ENCODE data around the gene RPS24. TPM values are rescaled to one million over a fixed set of nuclear protein-coding genes. Genes with fewer than 3 reads are reported as not detected.
"Not testable (repeated sequence)": the region's sequence is repeated elsewhere in the genome, so short reads cannot be mapped to it uniquely, and the experiment has no call there.

The RPS24 gene
- total RNA-seq, 4 donors from 2014 or later: 2,147 to 2,545 (median 2,404) TPM

DNA sequence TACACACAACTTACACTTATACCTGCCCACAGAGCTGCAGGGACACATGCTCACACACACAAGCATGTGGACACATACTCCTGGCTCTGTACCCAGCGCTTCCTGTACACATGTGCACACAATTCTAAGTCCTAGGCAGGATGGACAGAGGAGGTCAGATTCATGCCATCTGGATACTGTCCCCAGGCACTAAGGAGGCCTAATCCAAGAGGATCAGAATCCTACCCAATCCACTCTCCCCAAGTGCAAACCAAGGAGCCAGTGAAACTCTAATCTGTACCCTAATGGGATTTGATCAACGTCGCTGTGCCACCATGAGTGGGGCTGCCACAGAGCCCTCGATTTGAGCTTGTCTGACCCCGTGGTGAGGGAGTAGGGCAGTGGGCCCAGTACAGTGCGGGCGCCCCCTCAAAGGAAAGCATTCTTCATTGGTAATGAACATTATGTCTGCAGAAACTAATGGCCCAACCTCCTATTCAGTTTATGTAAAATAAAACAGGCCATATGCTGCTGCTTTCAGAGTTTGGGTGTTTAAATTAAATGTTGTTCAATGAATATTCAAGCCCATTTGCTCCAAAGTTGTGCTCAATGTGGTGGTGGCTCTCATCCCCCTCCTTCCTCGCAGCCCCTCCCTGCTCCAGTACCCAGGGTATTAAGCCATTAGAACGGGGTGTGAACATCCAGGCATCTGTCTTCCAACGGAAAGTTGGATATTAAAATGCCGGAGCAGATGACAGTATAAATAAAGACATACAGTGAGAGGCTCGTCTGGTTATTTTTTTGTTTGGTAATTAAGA is 26.4 kb downstream of the RPS24 start:
- H3K36me3 ChIP-seq: no peaks in the 10 kb centered on the region
- ATAC-seq (no peak), DNase-seq (no peak)
- H3K9me3 ChIP-seq: no peaks in the 10 kb centered on the region
- H3K27me3 ChIP-seq: no peaks in the 10 kb centered on the region
- no peaks in the 10 kb centered on the region for H3K4me1 ChIP-seq
- intact Hi-C loops (cut with DNase I; ENCODE audit: low total_unique reads) (no loop called here), in situ Hi-C loops (cut with MboI; ENCODE audit: low sequenced_read_pairs in 4 of 4) (loop anchor here (10.0 to 25.0 kb wide), 5 partner anchors 252 to 1135 kb away; no protein-coding TSS in a partner anchor)
- no peak overlapping the region for H3K4me3 ChIP-seq
- no peak for TF ChIP-seq POLR2A (IDR thresholded peaks at IDR 0.05)
- TF ChIP-seq, protein P1, sequence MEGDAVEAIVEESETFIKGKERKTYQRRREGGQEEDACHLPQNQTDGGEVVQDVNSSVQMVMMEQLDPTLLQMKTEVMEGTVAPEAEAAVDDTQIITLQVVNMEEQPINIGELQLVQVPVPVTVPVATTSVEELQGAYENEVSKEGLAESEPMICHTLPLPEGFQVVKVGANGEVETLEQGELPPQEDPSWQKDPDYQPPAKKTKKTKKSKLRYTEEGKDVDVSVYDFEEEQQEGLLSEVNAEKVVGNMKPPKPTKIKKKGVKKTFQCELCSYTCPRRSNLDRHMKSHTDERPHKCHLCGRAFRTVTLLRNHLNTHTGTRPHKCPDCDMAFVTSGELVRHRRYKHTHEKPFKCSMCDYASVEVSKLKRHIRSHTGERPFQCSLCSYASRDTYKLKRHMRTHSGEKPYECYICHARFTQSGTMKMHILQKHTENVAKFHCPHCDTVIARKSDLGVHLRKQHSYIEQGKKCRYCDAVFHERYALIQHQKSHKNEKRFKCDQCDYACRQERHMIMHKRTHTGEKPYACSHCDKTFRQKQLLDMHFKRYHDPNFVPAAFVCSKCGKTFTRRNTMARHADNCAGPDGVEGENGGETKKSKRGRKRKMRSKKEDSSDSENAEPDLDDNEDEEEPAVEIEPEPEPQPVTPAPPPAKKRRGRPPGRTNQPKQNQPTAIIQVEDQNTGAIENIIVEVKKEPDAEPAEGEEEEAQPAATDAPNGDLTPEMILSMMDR (IDR thresholded peaks at IDR 0.05 in 4 of 5, conservative IDR thresholded peaks at IDR 0.05 in 1 of 5): no peak
- no peak overlapping the region for H3K27ac ChIP-seq

DNA sequence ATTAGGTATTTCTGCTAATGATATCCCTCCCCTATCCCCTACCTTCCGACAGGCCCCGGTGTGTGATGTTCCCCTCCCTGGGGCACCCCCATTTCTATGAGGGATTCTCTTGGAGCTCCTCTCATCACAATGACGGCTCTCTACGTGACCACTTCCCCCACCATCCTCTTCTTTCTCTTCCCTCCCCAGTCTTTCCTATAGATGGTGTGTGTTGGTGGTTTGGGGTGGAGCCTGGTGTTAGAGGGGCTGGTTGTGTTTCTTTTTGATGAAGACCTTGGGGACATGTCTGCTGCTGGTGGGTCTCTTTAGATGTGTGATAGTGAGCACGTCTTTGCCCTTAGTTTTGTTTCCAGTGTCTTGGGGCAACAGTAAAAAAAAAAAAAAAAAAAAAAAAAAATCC is 28.6 kb downstream of the RPS24 start:
- Histone ChIP-seq H3K27ac (no peak overlapping the region), H3K9me3 (no peaks in the 10 kb centered on the region), H3K4me1 (no peaks in the 10 kb centered on the region), H3K27me3 (no peaks in the 10 kb centered on the region), H3K36me3 (no peaks in the 10 kb centered on the region), H3K4me3 (no peak overlapping the region)
- intact Hi-C loops (cut with DNase I; ENCODE audit: low total_unique reads): no loop called here
- in situ Hi-C loops (cut with MboI; ENCODE audit: low sequenced_read_pairs in 4 of 4): loop anchor here (25.0 kb wide), 4 partner anchors 250 to 600 kb away; no protein-coding TSS in a partner anchor
- TF ChIP-seq, protein P1 (IDR thresholded peaks at IDR 0.05 in 4 of 5, conservative IDR thresholded peaks at IDR 0.05 in 1 of 5): no peak
- TF ChIP-seq POLR2A (IDR thresholded peaks at IDR 0.05): no peak
- DNase-seq (no peak), ATAC-seq (no peak)

DNA sequence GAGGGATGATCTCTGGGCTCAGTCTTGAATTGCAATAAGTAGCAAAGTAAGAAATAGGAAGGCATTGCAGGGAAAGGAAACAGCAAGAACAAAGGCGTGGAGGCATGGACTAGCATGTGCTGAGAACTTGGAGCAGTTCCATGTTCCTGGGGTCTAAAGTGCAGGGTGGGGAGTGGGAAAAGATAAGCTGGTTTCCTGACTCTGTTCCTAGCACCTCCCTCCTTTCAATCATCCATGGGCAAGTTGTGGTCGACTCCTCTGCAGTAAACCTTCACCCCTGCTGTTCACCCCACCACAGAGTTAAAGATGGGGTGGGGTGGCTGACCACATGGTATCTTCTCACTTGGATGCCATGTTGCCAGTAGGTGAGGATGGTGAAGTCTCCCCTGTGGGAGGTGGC is 29.6 kb downstream of the RPS24 start:
- in situ Hi-C loops (cut with MboI; ENCODE audit: low sequenced_read_pairs in 4 of 4): loop anchor here (25.0 kb wide), 4 partner anchors 249 to 599 kb away; no protein-coding TSS in a partner anchor
- intact Hi-C loops (cut with DNase I; ENCODE audit: low total_unique reads): no loop called here

DNA sequence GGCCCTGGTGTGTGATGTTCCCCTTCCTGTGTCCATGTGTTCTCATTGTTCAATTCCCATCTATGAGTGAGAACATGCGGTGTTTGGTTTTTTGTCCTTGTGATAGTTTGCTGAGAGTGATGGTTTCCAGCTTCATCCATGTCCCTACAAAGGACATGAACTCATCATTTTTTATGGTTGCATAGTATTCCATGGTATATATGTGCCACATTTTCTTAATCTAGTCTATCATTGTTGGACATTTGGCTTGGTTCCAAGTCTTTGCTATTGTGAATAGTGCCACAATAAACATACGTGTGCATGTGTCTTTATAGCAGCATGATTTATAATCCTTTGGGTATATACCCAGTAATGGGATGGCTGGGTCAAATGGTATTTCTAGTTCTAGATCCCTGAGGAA is 31.3 kb downstream of the RPS24 start:
- H3K36me3 ChIP-seq; H3K27me3 ChIP-seq; H3K4me3 ChIP-seq; ATAC-seq; H3K9me3 ChIP-seq; H3K27ac ChIP-seq; DNase-seq; intact Hi-C loops (cut with DNase I; ENCODE audit: low total_unique reads); H3K4me1 ChIP-seq: not testable (repeated sequence)
- in situ Hi-C loops (cut with MboI; ENCODE audit: low sequenced_read_pairs in 4 of 4): loop anchor here (25.0 kb wide), 4 partner anchors 247 to 597 kb away; no protein-coding TSS in a partner anchor

More for the DNA sequence above, 29.6 kb downstream of the RPS24 start:
- DNase-seq (no peak), ATAC-seq (no peak)
- Histone ChIP-seq H3K36me3 (no peaks in the 10 kb centered on the region), H3K9me3 (no peaks in the 10 kb centered on the region), H3K4me1 (no peaks in the 10 kb centered on the region), H3K27ac (no peak overlapping the region), H3K27me3 (no peaks in the 10 kb centered on the region), H3K4me3 (no peak overlapping the region)
- no peak for TF ChIP-seq POLR2A (IDR thresholded peaks at IDR 0.05)
- TF ChIP-seq, protein P1 (IDR thresholded peaks at IDR 0.05 in 4 of 5, conservative IDR thresholded peaks at IDR 0.05 in 1 of 5): no peak

DNA sequence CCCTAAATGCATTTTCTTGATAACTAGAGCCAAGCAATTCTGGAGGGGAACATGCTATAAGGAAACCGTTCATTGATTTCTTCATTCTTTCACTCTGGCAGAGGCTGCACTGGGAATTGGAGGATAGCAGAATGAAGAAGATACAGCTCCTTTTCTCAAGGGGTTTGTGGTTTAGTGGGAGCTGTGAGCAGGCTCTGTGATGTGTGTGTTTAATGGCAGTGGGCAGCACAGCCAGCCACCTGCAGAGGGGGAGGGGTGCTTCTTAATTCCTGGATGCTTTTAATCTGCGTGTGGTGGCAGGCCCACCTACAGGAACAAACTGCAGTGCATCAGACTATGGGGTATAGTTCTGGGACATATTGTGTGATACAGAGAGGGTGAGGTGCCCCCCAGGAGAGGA is 31.9 kb downstream of the RPS24 start:
- in situ Hi-C loops (cut with MboI; ENCODE audit: low sequenced_read_pairs in 4 of 4): loop anchor here (25.0 kb wide), 4 partner anchors 247 to 597 kb away; no protein-coding TSS in a partner anchor

More for the DNA sequence above, 31.9 kb downstream of the RPS24 start:
- intact Hi-C loops (cut with DNase I; ENCODE audit: low total_unique reads): no loop called here
- no peak for TF ChIP-seq POLR2A (IDR thresholded peaks at IDR 0.05)
- TF ChIP-seq, protein P1 (IDR thresholded peaks at IDR 0.05 in 4 of 5, conservative IDR thresholded peaks at IDR 0.05 in 1 of 5): no peak
- no peak for DNase-seq
- no peak for ATAC-seq
- no peaks in the 10 kb centered on the region for H3K27me3 ChIP-seq
- no peaks in the 10 kb centered on the region for H3K9me3 ChIP-seq
- no peak overlapping the region for H3K4me3 ChIP-seq
- no peaks in the 10 kb centered on the region for H3K4me1 ChIP-seq
- no peaks in the 10 kb centered on the region for H3K36me3 ChIP-seq
- no peak overlapping the region for H3K27ac ChIP-seq

Data from gastrocnemius medialis (tissue), 4 donors.